ENCODE data around the gene PUS10.
"Not testable (repeated sequence)": the region's sequence is repeated elsewhere in the genome, so short reads cannot be mapped to it uniquely, and the experiment has no call there.

Gene PUS10

DNA sequence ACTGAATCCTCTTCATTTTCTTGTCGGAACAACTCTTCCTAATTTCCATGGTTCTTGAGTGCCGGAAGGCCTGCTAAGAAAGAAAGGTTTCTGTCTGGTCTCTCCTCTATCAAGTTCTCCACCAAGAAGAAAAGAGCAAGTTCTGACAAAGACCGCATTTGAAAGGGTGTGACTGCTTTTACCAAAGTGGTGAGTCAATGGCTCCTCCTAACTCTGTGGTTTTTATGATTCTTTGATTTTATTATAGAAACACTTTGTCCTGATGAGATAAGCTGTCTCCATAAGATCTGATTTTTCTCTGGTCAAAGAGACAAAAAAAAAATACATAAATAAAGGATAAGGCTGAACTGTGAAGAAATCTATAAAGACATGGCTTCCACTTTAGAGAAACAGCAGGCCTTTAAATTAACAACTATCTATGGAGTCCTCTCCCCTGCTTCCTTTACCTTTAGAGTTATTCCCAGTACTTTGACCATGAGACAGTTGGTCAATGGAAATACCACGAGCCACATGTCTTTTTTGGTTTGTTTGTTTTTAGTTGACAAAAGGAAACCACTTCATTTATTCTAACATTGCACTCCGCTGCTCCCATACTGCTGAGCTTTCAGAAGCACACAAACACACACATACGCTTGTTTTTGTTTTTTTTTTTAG is 69.0 kb downstream of the PUS10 start:
- FAIRE-seq (peak; percentile 65), DNase-seq (ENCODE audit: insufficient read length, low spot score) (no peak)
- no peak for TF ChIP-seq POLR2A (IDR thresholded peaks at IDR 0.05; ENCODE audit: low read depth, low read length)

DNA sequence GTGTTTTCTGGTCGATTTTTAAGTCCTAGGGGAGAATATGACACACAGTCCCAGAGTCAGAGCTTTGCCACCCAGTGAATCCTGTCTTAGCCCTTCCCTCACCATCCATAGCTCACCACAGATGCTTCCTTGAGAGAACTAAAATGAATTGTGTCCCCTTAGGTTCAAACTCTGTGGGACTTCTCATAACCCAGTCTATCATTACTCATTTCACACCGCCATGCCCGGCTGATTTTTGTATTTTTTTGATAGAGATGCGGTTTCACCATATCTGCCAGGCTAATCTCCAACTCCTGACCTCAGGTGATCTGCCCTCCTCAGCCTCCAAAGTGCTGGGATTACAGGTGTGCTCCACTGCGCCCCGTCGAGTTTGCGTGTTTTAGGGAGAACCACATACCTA is 69.9 kb downstream of the PUS10 start:
- TF ChIP-seq POLR2A (IDR thresholded peaks at IDR 0.05; ENCODE audit: low read depth, low read length) = no peak
- DNase-seq (ENCODE audit: insufficient read length, low spot score) (no peak), FAIRE-seq (no peak)

DNA sequence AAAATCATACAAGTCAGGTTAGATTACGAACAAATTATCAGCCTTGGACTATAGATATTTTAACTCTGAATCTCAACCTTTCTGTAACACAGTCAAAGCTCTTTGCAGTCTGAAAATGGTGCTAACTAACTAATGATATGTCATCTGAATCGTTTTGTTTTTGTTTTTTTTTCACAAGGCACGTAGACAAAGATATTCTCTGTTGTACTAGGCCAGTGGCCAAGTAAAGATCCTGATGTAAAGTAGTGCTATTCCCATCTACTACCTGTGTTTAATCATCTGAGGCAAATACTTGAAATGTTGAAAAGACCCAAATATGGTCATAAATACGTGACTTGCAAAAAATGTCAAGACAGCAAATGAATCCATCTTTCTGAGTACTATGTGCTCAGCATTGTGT is 71.0 kb downstream of the PUS10 start:
- TF ChIP-seq POLR2A (IDR thresholded peaks at IDR 0.05; ENCODE audit: low read depth, low read length) = no peak
- no peak for DNase-seq (ENCODE audit: insufficient read length, low spot score)
- peak; percentile 55 for FAIRE-seq

DNA sequence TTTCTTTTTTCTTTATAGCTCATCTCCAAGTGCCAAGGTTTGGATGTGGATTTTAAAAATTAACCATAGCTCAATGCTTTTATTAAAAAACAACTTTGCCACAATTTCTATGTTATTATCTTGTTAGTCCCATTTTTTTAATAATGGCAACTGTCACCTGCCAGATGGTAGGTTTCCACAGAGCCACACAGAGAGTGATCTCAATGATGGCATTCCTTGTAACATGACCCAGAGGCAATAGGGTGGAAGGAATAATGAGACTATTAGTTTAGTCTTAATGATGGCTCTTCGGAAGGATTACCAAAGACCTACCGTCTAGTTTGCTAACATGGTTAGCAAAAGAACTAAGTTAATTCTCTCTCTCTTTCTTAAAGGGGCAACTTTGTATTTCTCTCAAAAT is 72.7 kb downstream of the PUS10 start:
- DNase-seq (ENCODE audit: insufficient read length, low spot score) = no peak
- peak; percentile 15 for FAIRE-seq

DNA sequence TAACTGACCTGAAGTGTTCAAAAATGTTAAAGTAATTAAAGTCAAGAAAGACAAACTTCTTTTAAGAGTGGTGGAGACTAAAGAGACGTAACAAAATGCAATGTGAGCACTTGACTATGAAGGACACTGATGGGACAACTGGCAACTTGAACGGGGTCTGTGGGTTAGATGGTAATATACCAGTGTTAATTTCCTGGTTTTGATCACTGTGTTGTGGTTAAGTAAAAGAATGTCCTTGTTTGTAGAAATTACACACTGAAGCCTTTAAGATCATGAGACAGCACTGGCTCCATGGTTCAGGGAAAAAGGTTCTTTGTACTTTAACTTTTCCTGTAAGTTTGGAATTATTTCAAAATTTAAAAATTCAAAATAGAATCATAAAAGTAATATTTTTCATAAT is 78.4 kb downstream of the PUS10 start:
- FAIRE-seq (peak; percentile 41), DNase-seq (ENCODE audit: insufficient read length, low spot score) (no peak)
- no peak for TF ChIP-seq POLR2A (IDR thresholded peaks at IDR 0.05; ENCODE audit: low read depth, low read length)

More for the DNA sequence above, 72.7 kb downstream of the PUS10 start:
- no peak for TF ChIP-seq POLR2A (IDR thresholded peaks at IDR 0.05; ENCODE audit: low read depth, low read length)

DNA sequence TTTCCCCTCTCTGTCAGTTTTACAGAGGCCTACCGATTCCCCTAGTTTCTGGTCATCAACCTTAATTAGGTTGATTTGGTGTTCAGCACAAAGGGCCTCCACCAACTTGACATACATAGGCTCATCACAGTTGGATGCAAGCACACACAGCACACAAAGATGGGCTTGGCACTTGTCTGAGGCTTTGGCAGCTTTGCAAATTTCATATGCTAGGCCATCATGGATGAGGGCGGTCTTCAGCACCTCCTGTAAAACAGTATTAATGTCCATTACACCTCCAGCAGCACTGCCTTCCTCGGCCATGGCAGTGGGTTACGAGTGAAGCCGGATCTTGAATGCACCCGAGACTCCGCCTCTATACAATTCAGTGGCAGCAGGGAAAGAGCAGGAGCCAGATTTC is 79.8 kb downstream of the PUS10 start:
- DNase-seq (ENCODE audit: insufficient read length, low spot score) (no peak), FAIRE-seq (no peak)

DNA sequence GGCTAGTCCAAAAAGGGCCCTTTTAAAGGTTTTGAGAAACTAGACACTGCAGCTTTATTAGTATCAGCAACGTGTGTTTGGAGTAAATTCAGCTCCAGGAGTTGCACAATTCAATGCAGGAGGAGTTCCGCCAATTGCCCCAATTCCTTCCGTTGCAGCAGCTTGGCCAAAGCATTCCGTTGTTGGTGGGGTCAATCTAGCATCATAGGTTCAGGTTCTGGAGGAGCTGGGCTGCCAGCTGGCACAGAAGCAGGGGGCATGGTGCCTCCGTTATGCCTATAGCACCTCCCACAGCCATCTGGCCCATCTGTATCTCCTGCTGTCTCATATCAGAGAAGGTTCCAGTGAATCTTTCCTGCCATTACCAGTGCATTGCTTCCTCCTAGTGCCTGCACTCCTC is 81.3 kb downstream of the PUS10 start:
- FAIRE-seq (no peak), DNase-seq (ENCODE audit: insufficient read length, low spot score) (no peak)
- no peak for TF ChIP-seq POLR2A (IDR thresholded peaks at IDR 0.05; ENCODE audit: low read depth, low read length)

More for the DNA sequence above, 79.8 kb downstream of the PUS10 start:
- TF ChIP-seq POLR2A (IDR thresholded peaks at IDR 0.05; ENCODE audit: low read depth, low read length) = no peak

DNA sequence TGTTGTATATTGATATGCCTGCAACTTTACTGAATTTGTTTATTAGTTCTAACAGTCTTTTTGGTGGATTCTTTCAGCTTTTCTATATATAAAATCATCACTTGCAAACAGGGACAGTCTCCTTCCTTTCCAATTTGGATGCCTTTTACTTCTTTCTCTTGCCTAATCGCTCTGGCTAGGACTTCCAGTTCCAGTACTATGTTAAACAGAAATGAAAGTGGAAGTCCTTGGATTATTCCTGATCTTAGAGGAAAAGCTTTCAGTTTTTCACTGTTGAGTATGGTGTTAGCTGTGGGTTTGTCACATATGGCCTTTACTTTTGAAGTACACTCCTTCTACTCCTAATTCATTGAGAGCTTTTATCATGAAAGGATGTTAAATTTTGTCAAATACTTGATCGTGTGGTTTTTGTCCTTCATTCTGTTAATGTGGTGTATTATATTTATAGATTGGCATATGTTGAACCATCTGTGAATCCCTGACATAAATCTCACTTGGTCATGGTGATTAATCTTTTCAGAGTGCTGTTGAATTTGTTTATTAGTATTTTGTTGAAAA is 83.8 kb downstream of the PUS10 start:
- TF ChIP-seq POLR2A (IDR thresholded peaks at IDR 0.05; ENCODE audit: low read depth, low read length) = no peak
- FAIRE-seq (no peak), DNase-seq (ENCODE audit: insufficient read length, low spot score) (no peak)

DNA sequence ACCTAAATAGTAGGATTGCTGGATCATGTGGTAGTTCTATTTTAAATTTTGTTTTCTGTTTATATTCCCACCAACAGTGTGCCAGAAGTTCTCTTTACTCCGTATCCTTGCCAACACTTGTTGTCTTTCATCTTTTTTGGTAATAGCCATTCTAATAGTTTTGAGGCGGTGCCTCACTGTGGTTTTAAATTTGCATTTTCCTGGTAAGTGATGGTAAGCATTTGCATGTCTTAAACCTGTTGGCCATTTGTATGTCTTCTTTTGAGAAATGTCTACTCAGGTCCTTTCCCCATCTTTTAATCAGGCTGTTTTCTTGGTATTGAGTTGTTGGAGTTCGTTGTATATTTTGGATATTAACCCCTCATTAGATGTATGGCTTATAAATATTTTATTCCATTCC is 85.1 kb downstream of the PUS10 start:
- DNase-seq (ENCODE audit: insufficient read length, low spot score) = no peak
- no peak for FAIRE-seq
- no peak for TF ChIP-seq POLR2A (IDR thresholded peaks at IDR 0.05; ENCODE audit: low read depth, low read length)

DNA sequence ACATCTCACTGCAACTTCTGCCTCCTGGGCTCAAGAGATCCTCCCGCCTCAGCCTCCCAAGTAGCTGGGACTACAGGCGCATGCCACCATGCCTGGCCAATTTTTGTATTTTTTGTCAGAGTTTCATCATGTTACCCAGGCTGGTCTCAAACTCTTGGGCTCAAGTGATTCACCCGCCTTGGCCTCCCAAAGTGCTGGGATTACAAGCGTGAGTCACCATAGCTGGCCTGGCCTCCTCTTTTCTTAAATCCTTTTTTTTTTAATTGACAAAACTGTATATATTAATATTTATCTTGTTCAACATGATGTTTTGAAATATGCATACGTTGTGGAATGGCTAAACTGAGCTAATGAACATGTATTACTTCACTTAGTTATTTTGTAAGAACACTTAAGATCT is 86.0 kb downstream of the PUS10 start:
- not testable (repeated sequence) for FAIRE-seq; DNase-seq (ENCODE audit: insufficient read length, low spot score)

DNA sequence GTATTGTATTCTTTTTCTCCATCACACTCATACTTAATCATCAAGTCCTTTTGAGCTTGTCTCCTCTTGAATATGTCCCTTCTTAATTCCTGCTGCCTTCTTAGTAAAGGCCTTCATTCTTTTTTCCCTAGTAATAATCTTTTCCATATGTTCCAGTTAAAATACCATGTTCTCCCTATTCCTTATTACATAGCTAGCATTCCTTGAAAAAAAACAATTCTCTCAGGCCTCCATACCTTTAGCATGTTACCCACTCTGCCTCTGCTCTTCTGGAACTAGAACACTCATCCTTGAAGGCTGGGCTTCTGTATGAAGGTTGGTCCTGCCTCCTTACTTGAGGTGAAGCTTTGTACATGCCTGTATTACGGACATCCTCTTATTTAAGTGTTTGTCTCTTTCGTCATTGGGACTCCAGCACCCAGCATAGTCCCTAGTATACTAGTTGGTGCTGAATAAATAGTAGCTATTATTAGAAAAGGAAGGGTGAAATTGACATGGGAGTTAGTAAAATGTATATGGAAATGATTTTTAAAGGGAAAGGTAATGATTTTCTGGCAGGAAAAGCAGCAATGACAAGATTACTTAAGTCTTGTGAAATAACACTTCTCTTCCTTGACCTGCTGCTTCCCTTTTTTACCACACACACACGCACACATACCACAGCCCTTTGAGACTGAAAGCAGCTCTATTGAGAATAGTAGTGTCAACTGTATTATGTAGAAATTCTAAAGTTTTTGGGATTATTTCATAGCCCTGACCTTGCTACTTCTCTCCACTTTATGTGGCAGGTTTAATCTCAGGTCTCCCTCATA is 91.1 kb downstream of the PUS10 start:
- TF ChIP-seq POLR2A (IDR thresholded peaks at IDR 0.05; ENCODE audit: low read depth, low read length) = no peak
- FAIRE-seq (no peak), DNase-seq (ENCODE audit: insufficient read length, low spot score) (no peak)

DNA sequence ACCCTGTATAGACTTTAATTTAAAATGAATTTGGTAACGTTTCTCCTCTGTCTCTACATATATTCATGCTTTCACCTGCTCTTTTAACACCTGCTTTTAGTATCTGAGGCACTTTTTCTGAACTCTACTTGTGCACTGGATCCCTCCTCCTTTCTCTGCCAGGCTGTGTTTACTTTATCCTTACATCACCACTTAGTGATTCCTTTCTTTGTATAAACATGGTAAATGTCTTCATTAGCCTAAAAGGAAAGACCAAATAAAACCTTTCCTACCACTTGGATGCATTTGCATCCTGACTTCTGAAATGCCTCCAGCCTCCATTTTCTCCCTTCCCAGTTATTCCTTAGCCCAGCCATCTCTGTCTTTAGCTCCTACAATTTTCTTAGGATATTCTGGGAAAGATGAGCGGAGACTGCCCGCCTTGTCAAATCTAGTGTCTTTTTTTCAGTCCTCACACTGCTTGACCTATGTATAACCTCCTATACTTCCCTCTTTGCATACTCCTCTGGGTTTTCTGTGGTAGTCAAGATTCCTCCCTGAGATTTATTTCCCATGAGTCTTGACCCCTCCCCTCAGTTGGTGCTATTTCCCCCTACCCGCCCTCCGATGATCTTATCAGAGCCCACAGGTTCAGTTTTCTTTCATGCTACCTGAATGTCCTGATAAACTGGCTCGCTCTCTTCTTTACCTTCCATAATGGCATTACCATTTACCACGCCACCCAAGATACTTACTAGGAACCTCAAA is 91.9 kb downstream of the PUS10 start:
- DNase-seq (ENCODE audit: insufficient read length, low spot score) (no peak), FAIRE-seq (no peak)
- no peak for TF ChIP-seq POLR2A (IDR thresholded peaks at IDR 0.05; ENCODE audit: low read depth, low read length)

DNA sequence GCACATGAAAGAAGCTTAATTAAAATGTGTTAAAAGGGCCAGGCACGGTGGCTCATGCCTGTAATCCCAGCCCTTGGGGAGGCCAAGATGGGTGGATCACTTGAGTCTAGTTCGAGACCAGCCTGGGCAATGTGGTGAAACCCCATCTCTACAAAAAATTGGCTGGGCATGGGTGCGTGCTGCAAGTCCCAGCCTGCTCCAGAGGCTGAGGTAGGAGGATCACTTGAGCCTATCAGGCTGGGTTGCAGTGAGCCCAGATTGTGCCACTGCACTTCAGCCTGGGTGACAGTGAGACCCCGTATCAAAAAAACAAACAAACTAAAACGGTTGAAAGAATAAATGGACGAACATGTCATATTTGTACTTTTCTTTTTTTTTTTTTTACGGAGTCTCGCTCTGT is 110.7 kb downstream of the PUS10 start:
- no peak for TF ChIP-seq POLR2A (IDR thresholded peaks at IDR 0.05; ENCODE audit: low read depth, low read length)

DNA sequence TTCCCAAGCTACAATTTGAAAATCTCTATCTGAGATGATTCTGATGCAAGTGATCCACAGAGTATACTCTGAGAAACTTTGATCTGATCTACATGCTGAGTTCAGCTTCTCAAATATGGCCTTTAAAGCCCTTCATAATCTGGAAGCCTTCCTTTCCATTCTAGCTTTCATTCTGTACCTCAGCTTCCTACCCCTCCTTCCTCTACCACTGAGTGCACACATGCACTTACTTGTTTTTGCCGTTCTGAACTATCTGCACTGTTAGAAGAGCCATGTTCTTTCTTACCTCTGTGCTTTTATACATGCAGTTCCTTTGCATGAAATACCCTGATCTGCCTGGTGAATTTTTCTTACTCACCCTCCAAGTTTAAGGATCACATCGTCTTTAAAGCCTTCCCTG is 111.7 kb downstream of the PUS10 start:
- TF ChIP-seq POLR2A (IDR thresholded peaks at IDR 0.05; ENCODE audit: low read depth, low read length) = no peak
- DNase-seq (ENCODE audit: insufficient read length, low spot score) (no peak), FAIRE-seq (no peak)

More for the DNA sequence above, 110.7 kb downstream of the PUS10 start:
- DNase-seq (ENCODE audit: insufficient read length, low spot score) = no peak
- FAIRE-seq = no peak

DNA sequence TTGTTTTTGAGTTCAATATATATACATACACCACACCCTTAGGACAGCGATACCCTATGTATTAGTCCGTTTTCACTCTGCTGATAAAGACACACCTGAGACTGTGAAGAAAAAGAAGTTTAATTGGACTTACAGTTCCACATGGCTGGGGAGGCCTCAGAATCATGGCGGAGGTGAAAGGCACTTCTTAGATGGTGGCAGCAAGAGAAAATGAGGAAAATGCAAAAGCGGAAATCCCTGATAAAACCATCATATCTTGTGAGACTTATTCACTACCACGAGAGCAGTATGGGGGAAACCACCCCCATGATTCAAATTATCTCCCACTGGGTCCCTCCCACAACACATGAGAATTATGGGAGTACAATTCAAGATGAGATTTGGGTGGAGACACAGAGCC is 112.2 kb downstream of the PUS10 start:
- FAIRE-seq; DNase-seq (ENCODE audit: insufficient read length, low spot score): not testable (repeated sequence)

DNA sequence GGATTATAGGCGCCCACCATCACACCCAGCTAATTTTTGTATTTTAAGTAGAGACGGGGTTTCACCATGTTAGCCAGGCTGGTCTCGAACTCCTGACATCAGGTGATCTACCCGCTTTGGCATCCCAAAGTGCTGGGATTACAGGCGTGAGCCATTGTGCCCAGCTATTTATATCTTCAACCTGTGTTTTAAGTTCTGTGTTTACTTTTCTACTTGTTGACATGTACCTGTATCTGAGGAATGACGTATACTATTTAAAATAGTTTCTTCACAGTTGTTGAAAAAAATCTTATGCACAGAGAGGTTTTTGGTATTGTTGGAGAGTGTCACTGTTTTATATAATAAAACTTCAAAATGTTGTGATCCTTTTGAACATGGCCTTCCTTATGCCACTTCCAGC is 116.8 kb downstream of the PUS10 start:
- not testable (repeated sequence) for DNase-seq (ENCODE audit: insufficient read length, low spot score); FAIRE-seq

Data from H54 (cell line).